ENCODE data around the gene INCA1. TPM values are rescaled to one million over a fixed set of nuclear protein-coding genes. Genes with fewer than 3 reads are reported as not detected.
A peak's percentile ranks its signal among the peaks of the same experiment; 100 is the strongest.

Gene INCA1
- total and polyA plus RNA-seq, 2 of the 13 experiments (the other 11 are each of a cell fraction or from before 2014, with no cell fraction given), result 0.93 to 2.6 TPM

DNA sequence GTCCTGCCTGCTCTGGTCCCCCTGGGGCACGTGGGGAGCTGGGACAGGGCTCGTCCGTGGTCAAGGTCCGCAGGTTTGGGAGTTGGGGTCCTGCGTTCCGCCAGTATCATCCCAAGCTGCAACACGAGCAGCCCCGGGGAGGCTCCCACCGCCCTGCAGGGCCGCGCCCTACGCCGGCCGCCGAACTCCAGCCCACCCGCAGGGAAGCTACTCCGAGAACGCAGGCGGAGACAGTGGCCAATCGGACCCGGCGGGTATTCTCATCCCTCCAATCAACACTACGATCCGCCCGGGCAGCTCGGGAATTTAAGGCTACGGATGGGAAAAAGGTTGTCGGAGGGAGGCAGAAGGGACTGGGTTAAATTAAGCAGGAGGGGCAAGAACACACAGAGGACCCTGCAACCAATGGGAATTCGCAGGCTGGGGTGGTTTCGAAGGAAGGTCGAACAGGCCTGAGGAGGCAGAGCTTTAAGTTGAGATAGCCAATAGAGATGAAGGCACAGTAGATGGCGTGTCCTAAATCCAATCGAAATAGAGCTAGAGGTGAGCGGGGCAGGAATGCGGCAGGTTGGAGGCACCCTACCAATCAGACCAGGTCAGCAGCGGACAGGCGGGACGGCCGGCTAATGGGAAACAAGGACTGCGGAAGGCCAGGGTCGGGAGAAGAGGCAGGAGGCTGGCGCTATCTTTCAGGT lies 30.3 kb downstream of the INCA1 start (continued):
- TF ChIP-seq, protein P1, sequence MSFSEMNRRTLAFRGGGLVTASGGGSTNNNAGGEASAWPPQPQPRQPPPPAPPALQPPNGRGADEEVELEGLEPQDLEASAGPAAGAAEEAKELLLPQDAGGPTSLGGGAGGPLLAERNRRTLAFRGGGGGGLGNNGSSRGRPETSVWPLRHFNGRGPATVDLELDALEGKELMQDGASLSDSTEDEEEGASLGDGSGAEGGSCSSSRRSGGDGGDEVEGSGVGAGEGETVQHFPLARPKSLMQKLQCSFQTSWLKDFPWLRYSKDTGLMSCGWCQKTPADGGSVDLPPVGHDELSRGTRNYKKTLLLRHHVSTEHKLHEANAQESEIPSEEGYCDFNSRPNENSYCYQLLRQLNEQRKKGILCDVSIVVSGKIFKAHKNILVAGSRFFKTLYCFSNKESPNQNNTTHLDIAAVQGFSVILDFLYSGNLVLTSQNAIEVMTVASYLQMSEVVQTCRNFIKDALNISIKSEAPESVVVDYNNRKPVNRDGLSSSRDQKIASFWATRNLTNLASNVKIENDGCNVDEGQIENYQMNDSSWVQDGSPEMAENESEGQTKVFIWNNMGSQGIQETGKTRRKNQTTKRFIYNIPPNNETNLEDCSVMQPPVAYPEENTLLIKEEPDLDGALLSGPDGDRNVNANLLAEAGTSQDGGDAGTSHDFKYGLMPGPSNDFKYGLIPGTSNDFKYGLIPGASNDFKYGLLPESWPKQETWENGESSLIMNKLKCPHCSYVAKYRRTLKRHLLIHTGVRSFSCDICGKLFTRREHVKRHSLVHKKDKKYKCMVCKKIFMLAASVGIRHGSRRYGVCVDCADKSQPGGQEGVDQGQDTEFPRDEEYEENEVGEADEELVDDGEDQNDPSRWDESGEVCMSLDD (CRISPR knock-in tag; IDR thresholded peaks at IDR 0.05; ENCODE audit: borderline replicate concordance), result no peak
- TF ChIP-seq GABPB1 (CRISPR knock-in tag; IDR thresholded peaks at IDR 0.05), result peak; percentile 64
- peak; percentile 33; the same call in 1 of the 2 replicates for TF ChIP-seq ZNF724P (CRISPR knock-in tag; IDR thresholded peaks at IDR 0.05; ENCODE audit: borderline replicate concordance)
- no peak for TF ChIP-seq TBP (CRISPR knock-in tag; IDR thresholded peaks at IDR 0.05)
- TF ChIP-seq RNF2 (conservative IDR thresholded peaks at IDR 0.05; ENCODE audit: low read depth), result 0 out of 2 replicates have a peak, but pooled peaks have one; percentile 38
- TF ChIP-seq, protein P2, sequence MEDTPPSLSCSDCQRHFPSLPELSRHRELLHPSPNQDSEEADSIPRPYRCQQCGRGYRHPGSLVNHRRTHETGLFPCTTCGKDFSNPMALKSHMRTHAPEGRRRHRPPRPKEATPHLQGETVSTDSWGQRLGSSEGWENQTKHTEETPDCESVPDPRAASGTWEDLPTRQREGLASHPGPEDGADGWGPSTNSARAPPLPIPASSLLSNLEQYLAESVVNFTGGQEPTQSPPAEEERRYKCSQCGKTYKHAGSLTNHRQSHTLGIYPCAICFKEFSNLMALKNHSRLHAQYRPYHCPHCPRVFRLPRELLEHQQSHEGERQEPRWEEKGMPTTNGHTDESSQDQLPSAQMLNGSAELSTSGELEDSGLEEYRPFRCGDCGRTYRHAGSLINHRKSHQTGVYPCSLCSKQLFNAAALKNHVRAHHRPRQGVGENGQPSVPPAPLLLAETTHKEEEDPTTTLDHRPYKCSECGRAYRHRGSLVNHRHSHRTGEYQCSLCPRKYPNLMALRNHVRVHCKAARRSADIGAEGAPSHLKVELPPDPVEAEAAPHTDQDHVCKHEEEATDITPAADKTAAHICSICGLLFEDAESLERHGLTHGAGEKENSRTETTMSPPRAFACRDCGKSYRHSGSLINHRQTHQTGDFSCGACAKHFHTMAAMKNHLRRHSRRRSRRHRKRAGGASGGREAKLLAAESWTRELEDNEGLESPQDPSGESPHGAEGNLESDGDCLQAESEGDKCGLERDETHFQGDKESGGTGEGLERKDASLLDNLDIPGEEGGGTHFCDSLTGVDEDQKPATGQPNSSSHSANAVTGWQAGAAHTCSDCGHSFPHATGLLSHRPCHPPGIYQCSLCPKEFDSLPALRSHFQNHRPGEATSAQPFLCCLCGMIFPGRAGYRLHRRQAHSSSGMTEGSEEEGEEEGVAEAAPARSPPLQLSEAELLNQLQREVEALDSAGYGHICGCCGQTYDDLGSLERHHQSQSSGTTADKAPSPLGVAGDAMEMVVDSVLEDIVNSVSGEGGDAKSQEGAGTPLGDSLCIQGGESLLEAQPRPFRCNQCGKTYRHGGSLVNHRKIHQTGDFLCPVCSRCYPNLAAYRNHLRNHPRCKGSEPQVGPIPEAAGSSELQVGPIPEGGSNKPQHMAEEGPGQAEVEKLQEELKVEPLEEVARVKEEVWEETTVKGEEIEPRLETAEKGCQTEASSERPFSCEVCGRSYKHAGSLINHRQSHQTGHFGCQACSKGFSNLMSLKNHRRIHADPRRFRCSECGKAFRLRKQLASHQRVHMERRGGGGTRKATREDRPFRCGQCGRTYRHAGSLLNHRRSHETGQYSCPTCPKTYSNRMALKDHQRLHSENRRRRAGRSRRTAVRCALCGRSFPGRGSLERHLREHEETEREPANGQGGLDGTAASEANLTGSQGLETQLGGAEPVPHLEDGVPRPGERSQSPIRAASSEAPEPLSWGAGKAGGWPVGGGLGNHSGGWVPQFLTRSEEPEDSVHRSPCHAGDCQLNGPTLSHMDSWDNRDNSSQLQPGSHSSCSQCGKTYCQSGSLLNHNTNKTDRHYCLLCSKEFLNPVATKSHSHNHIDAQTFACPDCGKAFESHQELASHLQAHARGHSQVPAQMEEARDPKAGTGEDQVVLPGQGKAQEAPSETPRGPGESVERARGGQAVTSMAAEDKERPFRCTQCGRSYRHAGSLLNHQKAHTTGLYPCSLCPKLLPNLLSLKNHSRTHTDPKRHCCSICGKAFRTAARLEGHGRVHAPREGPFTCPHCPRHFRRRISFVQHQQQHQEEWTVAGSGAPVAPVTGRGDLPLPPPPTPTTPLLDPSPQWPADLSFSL (CRISPR knock-in tag; IDR thresholded peaks at IDR 0.05), result no peak
- peak; percentile 50; the same call in 1 of the 2 replicates for TF ChIP-seq SALL1 (CRISPR knock-in tag; IDR thresholded peaks at IDR 0.05)
- TF ChIP-seq SRF (IDR thresholded peaks at IDR 0.05; ENCODE audit: low read depth, low read length), result no peak
- no peak for TF ChIP-seq KDM4B (CRISPR knock-in tag; IDR thresholded peaks at IDR 0.05)
- TF ChIP-seq ZNF530 (CRISPR knock-in tag; IDR thresholded peaks at IDR 0.05; ENCODE audit: low read depth), result no peak
- TF ChIP-seq SOX13 (IDR thresholded peaks at IDR 0.05), result no peak; the same call in 1 of the 2 replicates
- TF ChIP-seq SOX13 (CRISPR knock-in tag; conservative IDR thresholded peaks at IDR 0.05 in 1 of 2, IDR thresholded peaks at IDR 0.05 in 1 of 2), result no peak
- TF ChIP-seq AHR (CRISPR knock-in tag; IDR thresholded peaks at IDR 0.05), result no peak
- TF ChIP-seq ZFP36L1 (CRISPR knock-in tag; IDR thresholded peaks at IDR 0.05), result peak; percentile 14; the same call in 1 of the 2 replicates
- TF ChIP-seq ZNF616 (CRISPR knock-in tag; IDR thresholded peaks at IDR 0.05; ENCODE audit: low read depth), result no peak
- no peak for TF ChIP-seq SKI (IDR thresholded peaks at IDR 0.05; ENCODE audit: partially characterized antibody)
- TF ChIP-seq, protein P3, sequence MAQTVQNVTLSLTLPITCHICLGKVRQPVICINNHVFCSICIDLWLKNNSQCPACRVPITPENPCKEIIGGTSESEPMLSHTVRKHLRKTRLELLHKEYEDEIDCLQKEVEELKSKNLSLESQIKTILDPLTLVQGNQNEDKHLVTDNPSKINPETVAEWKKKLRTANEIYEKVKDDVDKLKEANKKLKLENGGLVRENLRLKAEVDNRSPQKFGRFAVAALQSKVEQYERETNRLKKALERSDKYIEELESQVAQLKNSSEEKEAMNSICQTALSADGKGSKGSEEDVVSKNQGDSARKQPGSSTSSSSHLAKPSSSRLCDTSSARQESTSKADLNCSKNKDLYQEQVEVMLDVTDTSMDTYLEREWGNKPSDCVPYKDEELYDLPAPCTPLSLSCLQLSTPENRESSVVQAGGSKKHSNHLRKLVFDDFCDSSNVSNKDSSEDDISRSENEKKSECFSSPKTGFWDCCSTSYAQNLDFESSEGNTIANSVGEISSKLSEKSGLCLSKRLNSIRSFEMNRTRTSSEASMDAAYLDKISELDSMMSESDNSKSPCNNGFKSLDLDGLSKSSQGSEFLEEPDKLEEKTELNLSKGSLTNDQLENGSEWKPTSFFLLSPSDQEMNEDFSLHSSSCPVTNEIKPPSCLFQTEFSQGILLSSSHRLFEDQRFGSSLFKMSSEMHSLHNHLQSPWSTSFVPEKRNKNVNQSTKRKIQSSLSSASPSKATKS (CRISPR knock-in tag; IDR thresholded peaks at IDR 0.05), result no peak
- TF ChIP-seq ZNF547 (CRISPR knock-in tag; IDR thresholded peaks at IDR 0.05), result peak; percentile 70

Data from HepG2 (cell line).